SKM-1 (cell line): ENCODE data around the gene LOXL1.

Experiments used
- DNase-seq: peaks from one replicate; lab custom pipeline; 2025; ENCODE audit not compliant: unreplicated experiment; lab: John Stamatoyannopoulos, UW

The LOXL1 gene

DNA sequence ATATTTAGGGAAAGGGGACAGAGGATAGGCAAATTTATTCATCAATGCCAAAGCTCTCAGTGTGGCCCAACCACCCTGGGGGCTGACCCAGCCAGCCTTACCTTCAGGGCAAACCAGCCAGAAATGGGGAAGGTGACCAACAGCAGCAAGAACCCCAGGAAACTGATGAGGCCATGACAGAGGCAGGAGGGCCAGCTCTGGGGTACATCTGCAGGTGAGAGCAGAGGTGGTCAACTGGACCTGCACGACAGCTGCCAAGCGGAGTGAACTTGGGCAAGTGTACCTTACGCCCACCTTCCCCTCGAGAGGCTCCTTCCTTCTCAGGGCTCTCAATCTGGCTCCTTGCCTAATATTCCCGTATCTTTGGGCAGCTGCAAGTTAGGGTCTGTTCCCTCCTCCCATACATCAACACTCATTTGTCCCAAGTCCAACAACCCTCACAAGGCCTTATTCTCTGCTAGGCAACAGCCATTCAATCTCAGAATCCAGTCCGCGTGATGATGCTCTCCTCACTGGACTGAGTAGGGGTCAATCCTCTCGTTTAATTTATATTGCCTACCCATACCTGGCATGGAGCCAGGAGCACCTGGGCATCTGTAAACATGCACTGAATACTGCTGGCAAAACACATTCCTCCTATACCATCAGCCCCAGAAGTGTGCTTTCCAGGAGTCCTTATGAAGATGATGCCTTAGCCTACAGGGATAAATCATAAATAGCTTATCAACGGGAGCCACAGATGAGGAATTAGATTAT, 64.2 kb downstream of the LOXL1 start:
- no peak for DNase-seq

DNA sequence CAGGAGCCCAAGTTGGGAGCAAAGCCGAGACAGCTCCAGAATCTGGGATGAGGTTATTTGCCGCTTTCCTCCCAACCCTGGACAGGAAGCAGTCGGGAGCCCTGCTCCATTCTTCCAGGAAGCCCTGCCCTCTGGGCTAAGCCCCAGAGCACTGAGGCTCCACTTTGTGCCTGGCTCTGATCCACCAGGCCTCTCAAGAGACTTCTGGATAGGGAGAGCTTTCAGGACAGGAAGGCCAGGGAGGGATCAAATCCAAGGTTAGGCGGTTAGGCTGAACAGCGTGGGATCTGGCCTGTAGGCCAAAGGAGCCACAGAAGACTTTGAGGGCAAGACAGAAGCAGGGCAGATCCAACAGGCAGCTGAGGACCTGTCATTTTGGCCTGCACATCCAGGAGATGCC, 65.0 kb downstream of the LOXL1 start:
- no peak for DNase-seq

DNA sequence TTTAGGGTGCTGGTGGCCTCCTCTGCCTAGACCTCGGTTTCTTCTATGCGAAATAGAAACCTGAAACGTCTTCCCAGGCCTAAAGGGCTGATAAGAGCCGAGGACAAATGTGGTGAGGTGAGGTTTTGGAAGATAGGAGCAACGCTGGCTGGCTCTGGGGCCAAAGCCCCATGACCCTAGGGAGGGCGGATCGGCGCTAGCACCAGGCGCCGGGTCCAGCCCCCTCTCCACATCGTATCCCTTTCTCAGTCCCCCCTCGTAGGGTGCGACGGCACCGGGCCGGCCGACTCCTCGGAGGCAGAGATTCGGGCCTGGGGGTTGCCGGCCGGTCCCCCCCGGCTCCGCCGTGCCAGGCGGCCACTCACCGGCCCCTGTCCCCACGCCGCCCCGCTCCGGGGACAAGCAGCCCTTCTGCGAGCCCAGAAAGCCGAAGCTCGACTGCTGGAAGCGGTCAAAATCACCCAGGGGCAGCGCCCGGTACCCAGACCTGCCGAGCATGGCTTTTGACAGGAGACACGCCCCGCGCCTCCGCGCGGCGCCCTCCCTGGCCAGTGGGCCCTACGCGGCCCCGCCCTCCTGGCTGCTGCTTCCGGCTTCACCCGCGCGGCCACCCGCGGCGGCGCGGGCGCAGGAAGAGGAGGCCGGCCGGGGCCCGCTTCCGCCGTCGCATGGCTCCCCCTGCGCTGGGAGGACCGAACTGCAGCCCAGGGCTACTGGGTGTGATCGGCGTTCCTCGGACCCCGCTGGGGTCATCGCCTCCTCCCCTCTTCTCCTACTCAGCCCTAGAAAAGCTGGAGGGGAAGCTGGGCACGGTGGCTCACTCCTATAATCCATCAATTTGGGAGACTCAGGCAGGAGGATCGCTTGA, 65.7 kb downstream of the LOXL1 start, which contains the start of gene STOML1:
Gene STOML1, minus strand, starts transcription at position 570 of the 868 bp plus-strand sequence. Its CDS starts 72 bp downstream, at position 498.
- peak; percentile 48 for DNase-seq

DNA sequence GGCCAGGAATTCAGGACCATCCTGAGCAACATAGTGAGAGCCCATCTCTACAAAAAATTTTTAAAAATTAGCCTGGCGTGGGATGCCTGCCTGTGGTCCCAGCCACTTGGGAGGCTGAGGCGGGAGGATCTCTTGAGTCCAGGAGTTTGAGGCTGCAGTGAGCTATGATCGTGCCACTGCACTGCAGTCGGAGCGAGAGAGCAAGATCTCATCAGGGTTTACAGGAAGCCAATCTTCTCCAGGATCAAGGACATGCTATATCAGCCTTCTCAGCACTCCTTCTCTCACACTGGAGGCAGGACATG, 66.3 kb downstream of the LOXL1 start:
- no peak for DNase-seq

DNA sequence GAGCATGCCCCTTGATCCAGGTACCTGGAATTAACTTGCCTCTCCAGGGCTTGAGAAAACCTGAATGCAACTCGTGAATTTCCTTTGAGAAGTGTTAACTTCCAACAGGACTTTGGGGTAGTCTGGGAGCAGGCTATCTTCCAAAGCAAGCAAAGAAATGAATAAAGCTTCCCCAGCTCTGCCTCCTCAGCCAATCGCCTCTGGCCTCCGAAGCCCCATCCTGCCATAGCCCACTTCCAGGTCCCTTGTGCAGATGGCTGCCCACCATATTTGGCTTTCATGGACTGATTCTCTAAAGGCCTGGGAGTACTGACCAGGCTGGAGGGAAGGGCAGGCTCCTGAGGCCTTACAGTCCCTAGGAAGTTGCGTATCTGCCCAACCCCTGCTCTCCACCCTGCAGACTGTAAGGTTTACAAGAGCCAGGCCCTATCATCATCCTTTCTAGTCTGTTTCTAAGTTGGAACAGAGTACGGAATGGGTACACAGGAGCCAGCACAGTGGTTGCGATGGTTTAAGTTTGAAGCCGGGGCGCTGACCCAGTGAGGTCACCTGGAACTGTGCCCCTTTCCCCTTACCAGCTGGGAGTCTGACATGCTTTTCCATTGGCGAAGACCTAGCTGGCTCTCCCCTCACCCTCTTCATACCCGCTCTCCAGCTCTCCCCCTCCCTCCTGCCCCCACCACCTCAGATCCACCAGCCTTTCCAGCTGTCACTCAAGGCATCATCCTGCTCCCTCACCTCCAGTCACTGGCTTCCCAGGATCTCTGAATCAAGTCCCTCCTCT, 67.1 kb downstream of the LOXL1 start:
- DNase-seq: no peak

DNA sequence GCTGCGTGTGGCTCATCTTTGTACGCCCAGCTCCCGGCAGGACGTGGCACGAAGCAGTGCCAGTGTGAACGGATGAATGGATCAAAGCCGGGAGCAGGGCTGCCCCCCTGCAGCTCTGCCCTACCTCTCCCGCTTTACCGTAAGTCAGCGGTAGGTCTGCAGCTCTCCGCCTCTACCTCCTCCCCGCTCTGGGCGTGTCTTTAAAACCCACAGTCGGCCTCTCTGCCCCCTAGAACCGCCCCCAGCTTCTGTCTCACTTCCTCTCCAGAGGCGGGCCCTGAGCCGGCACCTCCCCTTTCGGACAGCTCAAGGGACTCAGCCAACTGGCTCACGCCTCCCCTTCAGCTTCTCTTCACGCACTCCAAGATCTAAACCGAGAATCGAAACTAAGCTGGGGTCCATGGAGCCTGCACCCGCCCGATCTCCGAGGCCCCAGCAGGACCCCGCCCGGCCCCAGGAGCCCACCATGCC, 68.2 kb downstream of the LOXL1 start, which contains the start of gene PML:
Gene PML, plus strand, starts transcription at position 304 of the 471 bp plus-strand sequence. Its CDS starts 97 bp downstream, at position 401.
- DNase-seq: peak; percentile 96

DNA sequence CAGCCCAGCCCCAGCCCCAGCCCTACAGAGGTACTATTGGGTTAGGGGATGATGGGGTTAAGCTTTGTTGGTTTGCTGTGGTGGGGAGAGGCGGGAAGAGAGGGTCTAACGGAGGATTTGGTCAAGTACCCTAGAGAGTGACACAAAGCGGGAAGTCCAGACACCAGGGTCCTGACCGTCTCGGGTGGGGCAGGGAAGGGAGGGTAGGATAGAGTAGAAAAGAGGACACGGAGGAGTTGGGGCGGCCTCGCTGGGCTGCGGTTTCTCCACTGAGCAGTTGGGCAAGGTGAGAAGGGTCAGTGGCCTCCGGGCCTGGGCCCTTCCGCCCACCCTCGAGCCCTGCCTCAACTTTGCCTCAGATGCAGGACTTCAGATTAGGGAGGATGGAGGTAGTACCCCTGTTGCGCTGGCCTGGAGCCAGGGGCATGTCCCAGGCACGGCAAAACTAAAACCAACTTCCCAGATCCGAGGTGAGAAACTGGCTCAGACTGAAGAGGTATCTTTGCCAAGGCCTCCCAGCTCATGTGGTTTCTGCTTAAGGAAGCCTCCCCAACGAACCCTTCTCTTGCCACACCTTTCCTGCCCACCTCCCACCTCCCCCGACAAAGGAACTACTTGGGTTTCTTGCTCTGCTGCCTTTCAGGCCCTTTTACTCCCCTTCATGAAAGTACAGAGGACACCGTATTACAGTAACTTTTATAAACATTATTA, 68.8 kb downstream of the LOXL1 start:
- DNase-seq: no peak

DNA sequence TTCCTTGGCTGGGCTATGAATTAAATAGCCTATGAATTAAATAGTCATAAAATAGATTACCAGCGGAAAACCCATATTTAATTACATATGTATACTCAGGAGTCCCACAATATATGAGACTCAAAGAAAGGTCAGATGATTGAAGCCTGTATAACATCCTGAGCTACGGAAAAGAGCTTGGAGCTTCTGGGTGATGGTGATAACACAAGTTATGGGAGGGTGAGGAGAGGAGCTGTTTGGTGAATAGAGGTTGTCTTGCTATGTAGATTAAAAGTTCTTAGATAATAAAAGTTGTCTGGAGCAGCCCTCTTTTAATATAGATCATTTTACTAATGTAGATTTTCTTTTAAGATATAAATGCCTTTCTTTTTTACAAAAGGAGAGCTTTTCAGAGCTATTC, 70.0 kb downstream of the LOXL1 start:
- no peak for DNase-seq

DNA sequence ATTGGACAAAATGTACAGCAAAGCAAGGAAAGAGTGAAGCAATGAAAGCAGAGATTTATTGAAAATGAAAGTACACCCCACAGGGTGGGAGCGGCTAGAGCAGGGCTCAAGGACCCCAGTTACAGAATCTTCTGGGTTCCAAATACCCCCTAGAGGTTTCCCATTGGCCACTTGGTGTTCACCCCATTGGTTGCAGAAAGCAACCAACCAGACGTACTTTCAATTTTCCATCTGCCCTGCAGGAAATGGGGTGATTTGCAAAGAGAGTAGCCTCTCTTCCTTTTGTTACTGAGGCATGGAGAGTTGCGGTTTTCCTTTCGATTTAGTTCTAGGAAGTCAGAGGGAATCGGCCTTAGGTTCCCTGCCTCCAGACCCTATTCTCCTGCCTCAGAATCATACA, 70.7 kb downstream of the LOXL1 start:
- peak; percentile 8 for DNase-seq

DNA sequence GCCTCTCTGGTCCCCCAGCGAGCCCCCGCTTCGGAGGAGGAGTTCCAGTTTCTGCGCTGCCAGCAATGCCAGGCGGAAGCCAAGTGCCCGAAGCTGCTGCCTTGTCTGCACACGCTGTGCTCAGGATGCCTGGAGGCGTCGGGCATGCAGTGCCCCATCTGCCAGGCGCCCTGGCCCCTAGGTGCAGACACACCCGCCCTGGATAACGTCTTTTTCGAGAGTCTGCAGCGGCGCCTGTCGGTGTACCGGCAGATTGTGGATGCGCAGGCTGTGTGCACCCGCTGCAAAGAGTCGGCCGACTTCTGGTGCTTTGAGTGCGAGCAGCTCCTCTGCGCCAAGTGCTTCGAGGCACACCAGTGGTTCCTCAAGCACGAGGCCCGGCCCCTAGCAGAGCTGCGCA, 71.7 kb downstream of the LOXL1 start:
- DNase-seq: no peak
